ENCODE data around the gene TCAIM. TPM values are rescaled to one million over a fixed set of nuclear protein-coding genes. Genes with fewer than 3 reads are reported as not detected.

The TCAIM gene
- total RNA-seq, 2 donors from 2014 or later, result 23.2 to 26.3 TPM

DNA sequence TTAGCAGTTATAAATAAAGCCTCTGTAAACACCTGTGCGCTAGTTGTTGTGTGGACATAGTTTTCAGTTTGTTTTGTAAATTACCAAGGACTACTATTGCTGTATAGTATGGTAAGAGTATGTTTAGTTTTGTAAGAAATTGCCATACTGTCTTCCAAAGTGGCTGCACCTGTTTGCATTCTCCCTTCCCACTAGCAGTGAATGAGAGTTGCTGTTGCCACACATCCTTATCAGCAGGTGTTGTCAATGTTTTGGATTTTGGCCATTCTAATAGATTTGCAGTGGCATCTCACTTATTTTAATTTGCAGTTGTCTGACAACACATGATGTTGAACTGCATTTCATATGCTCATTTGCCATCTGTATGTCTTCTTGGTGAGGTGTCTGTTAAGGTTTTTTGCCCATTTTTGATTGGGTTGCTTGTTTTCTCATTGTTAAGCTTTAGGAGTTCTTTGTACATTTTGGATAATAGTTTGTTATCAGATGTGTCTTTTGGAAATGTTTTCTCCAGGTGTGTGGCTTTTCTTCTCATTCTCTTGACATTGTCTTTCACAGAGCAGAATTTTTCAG is 14.9 kb downstream of the TCAIM start:
- no peak overlapping the region for H3K4me3 Mint-ChIP-seq
- Histone ChIP-seq H3K4me3 (ENCODE audit: low read length) (no peak overlapping the region), H3K36me3 (ENCODE audit: control insufficient read depth, insufficient read depth, low read length) (no peaks in the 10 kb centered on the region), H3K9me3 (ENCODE audit: control insufficient read depth, low read length) (peaks cover 5% of the 10 kb centered on the region), H3K27me3 (ENCODE audit: control insufficient read depth, insufficient read depth, low read length, poor library complexity, severe bottlenecking) (no peaks in the 10 kb centered on the region), H3K9ac (ENCODE audit: extremely low read depth, low read length, poor library complexity, severe bottlenecking) (no peak overlapping the region), H3K27ac (ENCODE audit: low read depth, low read length) (no peak overlapping the region), H3K4me1 (ENCODE audit: control insufficient read depth, insufficient read depth, low read length) (no peaks in the 10 kb centered on the region)
- H3K36me3 Mint-ChIP-seq (ENCODE audit: low read depth), result peaks cover 15% of the 10 kb centered on the region
- no peaks in the 10 kb centered on the region for H3K27me3 Mint-ChIP-seq (ENCODE audit: insufficient read depth)
- H3K4me1 Mint-ChIP-seq, result peaks cover 17% of the 10 kb centered on the region
- WGBS, 2 experiments (ENCODE audit: insufficient coverage in 1 of 2, insufficient read length in 1 of 2), result 89 to 100% methylated on average over 1 of the region's 1 CpG
- H3K9me3 Mint-ChIP-seq, result peaks cover 1% of the 10 kb centered on the region
- no peak for DNase-seq
- no peak overlapping the region for H3K27ac Mint-ChIP-seq
- TF ChIP-seq, protein P1, sequence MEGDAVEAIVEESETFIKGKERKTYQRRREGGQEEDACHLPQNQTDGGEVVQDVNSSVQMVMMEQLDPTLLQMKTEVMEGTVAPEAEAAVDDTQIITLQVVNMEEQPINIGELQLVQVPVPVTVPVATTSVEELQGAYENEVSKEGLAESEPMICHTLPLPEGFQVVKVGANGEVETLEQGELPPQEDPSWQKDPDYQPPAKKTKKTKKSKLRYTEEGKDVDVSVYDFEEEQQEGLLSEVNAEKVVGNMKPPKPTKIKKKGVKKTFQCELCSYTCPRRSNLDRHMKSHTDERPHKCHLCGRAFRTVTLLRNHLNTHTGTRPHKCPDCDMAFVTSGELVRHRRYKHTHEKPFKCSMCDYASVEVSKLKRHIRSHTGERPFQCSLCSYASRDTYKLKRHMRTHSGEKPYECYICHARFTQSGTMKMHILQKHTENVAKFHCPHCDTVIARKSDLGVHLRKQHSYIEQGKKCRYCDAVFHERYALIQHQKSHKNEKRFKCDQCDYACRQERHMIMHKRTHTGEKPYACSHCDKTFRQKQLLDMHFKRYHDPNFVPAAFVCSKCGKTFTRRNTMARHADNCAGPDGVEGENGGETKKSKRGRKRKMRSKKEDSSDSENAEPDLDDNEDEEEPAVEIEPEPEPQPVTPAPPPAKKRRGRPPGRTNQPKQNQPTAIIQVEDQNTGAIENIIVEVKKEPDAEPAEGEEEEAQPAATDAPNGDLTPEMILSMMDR (conservative IDR thresholded peaks at IDR 0.05), result no peak

DNA sequence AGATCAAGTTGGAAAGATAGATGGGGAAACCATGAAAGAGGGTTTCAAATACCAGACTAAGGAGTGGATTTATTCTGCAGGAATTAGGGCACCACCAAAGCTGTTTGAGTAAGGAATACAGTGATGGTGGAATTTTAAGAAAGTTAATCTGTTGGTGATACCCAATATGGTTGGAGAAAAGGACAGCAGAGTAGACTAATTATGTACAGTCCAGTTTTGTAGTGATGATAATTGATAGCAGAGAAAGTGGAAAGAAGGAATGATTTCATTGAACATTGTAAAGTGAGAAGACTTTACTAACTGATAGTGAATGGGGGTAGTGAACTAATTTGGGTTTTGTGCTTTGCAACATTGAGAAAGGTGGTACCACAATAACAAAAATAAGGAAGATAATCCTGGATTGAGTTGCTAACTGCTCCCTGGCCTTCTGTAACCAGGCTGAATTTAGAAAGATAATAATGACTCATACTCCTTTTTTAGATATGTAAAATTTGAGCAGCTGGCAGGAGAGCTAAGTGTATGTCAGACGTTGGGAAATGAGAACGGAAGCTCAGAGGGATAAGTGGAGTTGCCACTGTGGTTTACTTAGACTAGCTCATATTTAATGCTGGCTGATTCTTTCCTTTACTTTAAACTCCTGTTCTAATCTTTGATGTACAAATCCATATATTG is 16.9 kb downstream of the TCAIM start:
- Histone ChIP-seq H3K4me1 (ENCODE audit: control insufficient read depth, insufficient read depth, low read length) (no peaks in the 10 kb centered on the region), H3K27me3 (ENCODE audit: control insufficient read depth, insufficient read depth, low read length, poor library complexity, severe bottlenecking) (no peaks in the 10 kb centered on the region), H3K9ac (ENCODE audit: extremely low read depth, low read length, poor library complexity, severe bottlenecking) (no peak overlapping the region), H3K36me3 (ENCODE audit: control insufficient read depth, insufficient read depth, low read length) (no peaks in the 10 kb centered on the region), H3K27ac (ENCODE audit: low read depth, low read length) (no peak overlapping the region), H3K9me3 (ENCODE audit: control insufficient read depth, low read length) (peaks cover 5% of the 10 kb centered on the region), H3K4me3 (ENCODE audit: low read length) (no peak overlapping the region)
- TF ChIP-seq, protein P1 (conservative IDR thresholded peaks at IDR 0.05), result no peak
- Mint-ChIP-seq H3K36me3 (ENCODE audit: low read depth) (peaks cover 11% of the 10 kb centered on the region), H3K27me3 (ENCODE audit: insufficient read depth) (no peaks in the 10 kb centered on the region), H3K27ac (no peak overlapping the region), H3K4me3 (no peak overlapping the region), H3K9me3 (peaks cover 1% of the 10 kb centered on the region), H3K4me1 (peaks cover 15% of the 10 kb centered on the region)
- no peak for DNase-seq
- WGBS, 2 experiments (ENCODE audit: insufficient coverage in 1 of 2, insufficient read length in 1 of 2), result 81% methylated on average over 2 of the region's 2 CpGs; no CpG with 5 or more reads in 1 of the 2 experiments

DNA sequence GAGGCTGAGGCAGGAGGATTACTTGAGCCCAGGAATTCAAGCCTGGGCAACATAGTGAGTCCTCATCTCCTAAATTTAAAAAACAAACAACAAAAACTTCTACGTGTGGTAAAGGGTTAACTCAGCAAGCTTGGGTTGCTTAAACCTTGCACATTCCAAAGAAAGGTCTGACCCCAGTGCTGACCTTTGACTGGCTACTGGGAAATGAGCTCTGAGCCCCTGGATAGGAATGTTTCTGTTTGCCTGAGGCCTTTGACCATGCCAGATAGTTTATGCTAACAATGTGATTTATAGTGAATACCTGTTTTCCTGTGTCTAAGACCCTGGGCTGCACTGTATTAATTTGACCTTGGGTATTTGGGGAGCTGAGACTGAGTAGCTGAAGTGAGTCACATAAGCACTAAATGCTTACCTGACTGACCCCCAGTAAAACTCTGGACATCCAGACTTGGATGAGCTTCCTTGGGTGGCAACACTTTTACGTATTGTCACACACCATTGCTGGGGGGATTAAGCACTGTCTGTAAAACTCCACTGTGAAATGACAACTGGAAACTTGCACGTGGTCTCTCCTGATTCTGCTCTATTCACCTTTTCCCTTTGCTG is 20.7 kb downstream of the TCAIM start:
- H3K9ac ChIP-seq (ENCODE audit: extremely low read depth, low read length, poor library complexity, severe bottlenecking), result no peak overlapping the region
- DNase-seq, result peak; percentile 57
- H3K9me3 Mint-ChIP-seq, result no peaks in the 10 kb centered on the region
- TF ChIP-seq, protein P1 (conservative IDR thresholded peaks at IDR 0.05), result no peak
- H3K36me3 Mint-ChIP-seq (ENCODE audit: low read depth), result peaks cover 3% of the 10 kb centered on the region
- no peaks in the 10 kb centered on the region for H3K27me3 ChIP-seq (ENCODE audit: control insufficient read depth, insufficient read depth, low read length, poor library complexity, severe bottlenecking)
- no peaks in the 10 kb centered on the region for H3K4me1 ChIP-seq (ENCODE audit: control insufficient read depth, insufficient read depth, low read length)
- no peaks in the 10 kb centered on the region for H3K36me3 ChIP-seq (ENCODE audit: control insufficient read depth, insufficient read depth, low read length)
- H3K27me3 Mint-ChIP-seq (ENCODE audit: insufficient read depth), result no peaks in the 10 kb centered on the region
- peak overlapping the region; percentile 84 for H3K27ac Mint-ChIP-seq
- peak overlapping the region; percentile 62 for H3K27ac ChIP-seq (ENCODE audit: low read depth, low read length)
- H3K4me1 Mint-ChIP-seq, result peaks cover 19% of the 10 kb centered on the region
- WGBS, 2 experiments (ENCODE audit: insufficient coverage in 1 of 2, insufficient read length in 1 of 2), result 50 to 64% methylated on average over 2 to 3 of the region's 3 CpGs
- H3K9me3 ChIP-seq (ENCODE audit: control insufficient read depth, low read length), result no peaks in the 10 kb centered on the region
- H3K4me3 ChIP-seq (ENCODE audit: low read length), result no peak overlapping the region
- H3K4me3 Mint-ChIP-seq, result no peak overlapping the region
